Left lung (tissue), 10 donors: ENCODE data around the gene GRIA3. TPM values are rescaled to one million over a fixed set of nuclear protein-coding genes. Genes with fewer than 3 reads are reported as not detected.
A peak's percentile ranks its signal among the peaks of the same experiment; 100 is the strongest.

ENCODE experiments used
- ATAC-seq: fragments of 200-7000 bp; cut with Tn5 transposase; one replicate; pipeline ENCODE4 v1.9.1; 2020; ENCODE audit warnings: moderate library complexity
- DNase-seq, 4 donors: peaks; one replicate each; pipeline ENCODE4 v3.0.0-alpha.2; 2013 to 2020
- H3K27ac ChIP-seq, 2 donors: fragments of 200-600 bp; sonication (generic) in 1 of 2; one replicate each; pipeline versions ENCODE4 v1.5.0 to v1.8.0; 2020 to 2021
- H3K27me3 ChIP-seq, 2 donors: fragments of 200-600 bp; sonication (generic) in 1 of 2; one replicate each; pipeline versions ENCODE4 v1.5.0 to v1.8.0; 2020 to 2021
- H3K36me3 ChIP-seq, 2 donors: fragments of 200-600 bp; sonication (generic) in 1 of 2; one replicate each; pipeline versions ENCODE4 v1.5.0 to v1.8.0; 2020 to 2021
- H3K4me1 ChIP-seq, 2 donors: fragments of 200-600 bp; one replicate each; pipeline ENCODE4 v1.8.0; 2021
- H3K4me3 ChIP-seq, 2 donors: fragments of 200-600 bp; sonication (generic) in 1 of 2; one replicate each; pipeline versions ENCODE4 v1.5.0 to v1.8.0; 2020 to 2021; ENCODE audit warnings: mild to moderate bottlenecking in 1 of 2
- H3K9me3 ChIP-seq, 2 donors: fragments of 200-600 bp; sonication (generic) in 1 of 2; one replicate each; pipeline versions ENCODE4 v1.5.0 to v1.8.0; 2020 to 2021
- CTCF ChIP-seq, 2 donors: fragments of 200-600 bp; sonication (generic) in 1 of 2; IDR thresholded peaks; one replicate each; pipeline versions ENCODE4 v1.5.0 to v1.8.0; 2021; ENCODE audit warnings: antibody characterized with exemption in 2 of 2
- intact Hi-C, 2 donors: fragments of 100-400 bp; cut with DNase I; formaldehyde crosslinking; loops; one replicate each; pipeline versions ENCODE4 v1.11.2 to v1.14.2; 2022
- polyA plus RNA-seq, 6 donors: library from polyadenylated mRNA; unstranded; fragments of 120-200 nt; gene quantifications; one replicate each; pipeline ENCODE4 v1.2.1, GENCODE V29; 2013; ENCODE audit not compliant: insufficient read length in 6 of 6
- total RNA-seq, 2 donors: library from RNA; stranded (reverse); fragmentation: NEBNext Ultra II Directional; extraction: Animal tissue kit (Norgen Biotek cat#: 25700); gene quantifications; one replicate each; pipeline ENCODE4 v1.2.1, GENCODE V29; 2021
- donor health status: DM: no; HTN: yes; CAD: no.
- donor health status: DM: no; HTN: no; CAD: no.

GRIA3 gene
- total and polyA plus RNA-seq, 8 donors, result 0.35 to 2.3 (median 0.68) TPM

DNA sequence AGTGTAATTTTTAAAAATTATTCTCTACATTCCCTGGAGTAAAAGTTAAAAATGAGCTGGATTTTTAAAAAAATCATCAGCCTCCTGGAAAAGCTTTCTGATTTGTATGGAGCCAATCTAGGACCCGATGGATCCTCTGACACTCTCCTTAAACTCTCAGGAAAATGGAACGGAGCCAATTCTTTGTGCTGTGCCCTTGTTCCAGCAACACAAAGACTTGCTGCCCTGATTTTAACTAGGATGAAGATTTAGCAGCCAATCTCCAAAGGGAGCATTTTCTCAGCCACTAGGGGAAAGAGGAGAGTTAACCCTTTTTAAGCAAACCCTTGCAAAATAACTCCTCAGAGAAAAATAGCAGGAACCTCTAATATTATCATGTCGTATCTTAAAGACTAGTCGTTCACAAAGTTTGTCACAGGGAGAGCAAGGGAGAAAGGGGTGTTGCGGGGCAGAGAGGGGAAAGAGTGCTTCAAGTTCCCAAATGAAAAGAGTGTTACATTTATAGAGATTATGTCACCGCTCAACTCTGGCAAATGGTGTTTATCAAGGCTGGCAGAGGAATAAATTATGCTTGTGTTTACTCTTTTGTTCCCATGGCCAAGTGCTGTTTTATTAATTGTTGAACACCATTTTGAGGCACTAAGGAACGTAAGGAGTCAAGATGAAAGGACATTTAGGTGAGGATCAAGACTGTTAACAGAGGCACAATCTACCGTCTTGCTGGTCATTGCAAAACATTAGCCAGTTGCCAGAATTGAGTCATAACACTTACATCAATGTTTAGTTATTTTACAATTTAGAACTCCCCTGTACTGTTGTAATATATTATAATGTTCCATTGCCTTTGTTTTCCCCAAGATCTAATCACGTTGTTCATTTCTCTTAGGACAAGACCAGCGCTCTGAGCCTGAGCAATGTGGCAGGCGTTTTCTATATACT, 298.1 kb downstream of the GRIA3 start:
- Histone ChIP-seq H3K4me1 (no peaks in the 10 kb centered on the region), H3K27me3 (no peaks in the 10 kb centered on the region), H3K36me3 (no peaks in the 10 kb centered on the region), H3K4me3 (no peak overlapping the region), H3K9me3 (no peaks in the 10 kb centered on the region), H3K27ac (no peak overlapping the region)
- DNase-seq, result peak in 1 of 4 donors; percentile 26
- intact Hi-C loops, result no loop called here
- peak; percentile 24 for ATAC-seq
- no peak for TF ChIP-seq CTCF (IDR thresholded peaks at IDR 0.05)

DNA sequence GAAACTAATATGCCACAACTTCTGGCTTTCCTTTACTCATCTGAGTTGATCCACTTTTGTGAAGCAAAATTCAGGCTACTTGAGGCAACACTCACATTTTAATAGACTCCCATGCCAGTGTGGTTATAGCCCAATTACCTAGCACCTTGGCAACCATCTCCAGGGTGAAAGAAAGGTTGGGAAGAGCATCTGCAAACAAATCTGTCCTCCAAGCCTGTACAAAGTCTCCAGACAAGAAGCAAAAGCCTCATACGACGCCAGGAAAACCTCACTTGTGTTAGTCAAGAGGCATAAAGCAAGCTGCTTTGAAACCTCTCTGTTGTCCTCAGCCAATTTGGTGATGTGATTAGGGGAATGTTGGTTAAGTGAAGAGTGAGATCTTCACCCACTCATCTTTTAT, 302.2 kb downstream of the GRIA3 start:
- intact Hi-C loops, result no loop called here
- H3K27ac ChIP-seq, result no peak overlapping the region

DNA sequence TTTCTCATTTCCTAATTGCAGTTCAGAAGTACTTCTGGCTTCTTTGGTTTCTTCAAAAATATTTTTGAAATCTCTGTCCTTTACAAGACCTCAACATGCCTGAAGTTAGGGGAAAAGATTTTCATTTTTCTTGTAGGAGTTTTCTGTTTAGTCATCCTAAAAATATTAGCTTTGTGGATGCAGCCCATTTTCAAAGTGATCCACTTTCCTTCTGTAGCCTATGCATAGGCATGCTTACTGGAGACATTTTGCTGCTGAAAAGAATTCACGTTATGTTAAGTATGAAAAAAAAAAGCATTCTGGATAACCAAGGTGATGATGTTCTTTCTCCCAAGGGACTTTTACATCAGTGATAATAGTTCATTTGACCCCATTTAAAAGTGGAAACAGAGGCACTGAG, 303.2 kb downstream of the GRIA3 start:
- TF ChIP-seq CTCF (IDR thresholded peaks at IDR 0.05), result no peak
- no peak overlapping the region for H3K4me3 ChIP-seq
- no peak for DNase-seq
- no peak for ATAC-seq
- no peaks in the 10 kb centered on the region for H3K36me3 ChIP-seq
- H3K27ac ChIP-seq, result no peak overlapping the region
- intact Hi-C loops, result no loop called here
- H3K4me1 ChIP-seq, result no peaks in the 10 kb centered on the region
- H3K27me3 ChIP-seq, result no peaks in the 10 kb centered on the region
- H3K9me3 ChIP-seq, result no peaks in the 10 kb centered on the region

More for the DNA sequence above, 302.2 kb downstream of the GRIA3 start:
- Histone ChIP-seq H3K27me3 (no peaks in the 10 kb centered on the region), H3K36me3 (no peaks in the 10 kb centered on the region), H3K9me3 (no peaks in the 10 kb centered on the region), H3K4me3 (no peak overlapping the region), H3K4me1 (no peaks in the 10 kb centered on the region)
- TF ChIP-seq CTCF (IDR thresholded peaks at IDR 0.05), result no peak
- DNase-seq (no peak), ATAC-seq (no peak)

- intact Hi-C loops, result no loop called here
- Histone ChIP-seq H3K27ac (no peak overlapping the region), H3K4me3 (no peak overlapping the region), H3K4me1 (no peaks in the 10 kb centered on the region), H3K9me3 (no peaks in the 10 kb centered on the region), H3K27me3 (no peaks in the 10 kb centered on the region), H3K36me3 (no peaks in the 10 kb centered on the region)
- no peak for ATAC-seq
- DNase-seq, result no peak
- no peak for TF ChIP-seq CTCF (IDR thresholded peaks at IDR 0.05)
These were observed 303.6 kb downstream of the GRIA3 start for GRCh38 chrX:123487669-123488068.

DNA sequence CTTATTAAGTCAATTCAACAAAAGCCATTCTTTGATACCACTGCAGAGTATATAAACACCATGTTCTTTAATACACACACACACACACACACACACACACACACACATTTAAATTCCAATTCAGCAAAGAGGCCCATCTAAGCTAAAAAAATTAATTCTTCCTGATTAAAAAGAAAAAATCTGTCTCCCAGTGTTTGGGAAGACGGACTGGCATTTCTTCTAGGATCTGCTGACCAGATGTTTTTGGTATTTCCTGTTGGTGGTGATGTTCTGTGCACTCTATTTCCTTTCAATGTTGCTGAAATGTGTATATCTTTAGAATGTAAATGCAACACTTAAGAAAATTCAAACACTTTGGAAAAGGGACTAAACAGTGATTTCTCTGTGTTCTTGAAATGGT, 304.9 kb downstream of the GRIA3 start:
- Histone ChIP-seq H3K36me3 (no peaks in the 10 kb centered on the region), H3K27me3 (no peaks in the 10 kb centered on the region), H3K4me1 (no peaks in the 10 kb centered on the region), H3K27ac (no peak overlapping the region), H3K4me3 (no peak overlapping the region), H3K9me3 (no peaks in the 10 kb centered on the region)
- ATAC-seq (no peak), DNase-seq (no peak)
- no peak for TF ChIP-seq CTCF (IDR thresholded peaks at IDR 0.05)
- intact Hi-C loops, result no loop called here
